NOMO-1 treated with DMSO at 0.1 percent for 48 hours (cell line): Measurements from ENCODE around the gene FGF1.

Experiments used
- DNase-seq: peaks from one replicate; lab custom pipeline; 2025; ENCODE audit not compliant: unreplicated experiment; lab: John Stamatoyannopoulos, UW

The FGF1 gene

GRCh38 chr5:142545650-142546322 lies 140.1 kb downstream of the FGF1 start:
- DNase-seq = no peak

GRCh38 chr5:142544946-142545649 lies 140.8 kb downstream of the FGF1 start:
- DNase-seq = no peak

- no peak for DNase-seq
Measured at GRCh38 chr5:142544071-142544753, 141.7 kb downstream of the FGF1 start.

GRCh38 chr5:142542906-142543305 lies 143.0 kb downstream of the FGF1 start:
- DNase-seq = no peak
